ENCODE data around the gene GP1BB. TPM values are rescaled to one million over a fixed set of nuclear protein-coding genes. Genes with fewer than 3 reads are reported as not detected.

The GP1BB gene
- total and polyA plus RNA-seq, 2 of the 13 experiments (the other 11 are each of a cell fraction or from before 2014, with no cell fraction given) = not detected

- no peak for TF ChIP-seq ATM (IDR thresholded peaks at IDR 0.05; ENCODE audit: borderline replicate concordance)
- TF ChIP-seq HNF1B (CRISPR knock-in tag; IDR thresholded peaks at IDR 0.05) = peak; percentile 72
- TF ChIP-seq ZNF331 (CRISPR knock-in tag; IDR thresholded peaks at IDR 0.05) = peak; percentile 62
- 0 out of 2 replicates have a peak, but pooled peaks have one; percentile 45 for TF ChIP-seq ZNF446 (CRISPR knock-in tag; IDR thresholded peaks at IDR 0.05)
- peak; percentile 79 for TF ChIP-seq KDM2A (CRISPR knock-in tag; IDR thresholded peaks at IDR 0.05; ENCODE audit: borderline replicate concordance, low read depth)
- peak; percentile 72 for TF ChIP-seq ZNF142 (CRISPR knock-in tag; IDR thresholded peaks at IDR 0.05)
- no peak for TF ChIP-seq POLR2A (IDR thresholded peaks at IDR 0.05; ENCODE audit: insufficient read depth in 1 of 2, low read depth in 2 of 2, low read length in 2 of 2)
- TF ChIP-seq MAFG (CRISPR knock-in tag; IDR thresholded peaks at IDR 0.05) = no peak
- no peak; the same call in 1 of the 2 replicates for TF ChIP-seq ZNF749 (CRISPR knock-in tag; IDR thresholded peaks at IDR 0.05; ENCODE audit: borderline replicate concordance)
- no peak for TF ChIP-seq ZNF552 (CRISPR knock-in tag; IDR thresholded peaks at IDR 0.05; ENCODE audit: borderline replicate concordance)
- TF ChIP-seq ZBTB4 (CRISPR knock-in tag; IDR thresholded peaks at IDR 0.05; ENCODE audit: borderline replicate concordance) = 0 out of 2 replicates have a peak, but pooled peaks have one; percentile 36
- peak; percentile 91; the same call in 1 of the 2 replicates for TF ChIP-seq ZNF556 (CRISPR knock-in tag; IDR thresholded peaks at IDR 0.05; ENCODE audit: borderline replicate concordance)
- TF ChIP-seq SRSF1 (optimal IDR thresholded peaks at IDR 0.05; ENCODE audit: low read depth, low read length) = peak; percentile 98
- peak; percentile 80 for TF ChIP-seq SP5 (CRISPR knock-in tag; IDR thresholded peaks at IDR 0.05; ENCODE audit: borderline replicate concordance, low read depth)
- TF ChIP-seq ZBTB44 (CRISPR knock-in tag; IDR thresholded peaks at IDR 0.05) = no peak; the same call in 1 of the 2 replicates
- TF ChIP-seq MIER3 (CRISPR knock-in tag; IDR thresholded peaks at IDR 0.05; ENCODE audit: borderline replicate concordance) = peak; percentile 71; the same call in 1 of the 2 replicates
Observed at GRCh38 chr22:19730655-19731360, 7.5 kb downstream of the GP1BB start (continued).

All from HepG2 (cell line).